Spinal cord (tissue), 10 donors: ENCODE measurements around the gene MUTYH. TPM values are rescaled to one million over a fixed set of nuclear protein-coding genes. Genes with fewer than 3 reads are reported as not detected.
A peak's percentile ranks its signal among the peaks of the same experiment; 100 is the strongest.

ENCODE experiments used
- DNase-seq, 6 donors: peaks; one replicate each; pipeline versions ENCODE4 v3.0.0 to v3.0.0-alpha.2; 2013 to 2015; ENCODE audit warnings: low spot score in 6 of 6, low read depth in 4 of 6
- H3K27ac ChIP-seq: one replicate; pipeline ENCODE4 v1.5.1; 2013; ENCODE audit warnings: low read depth, low read length, control low read depth
- H3K27me3 ChIP-seq: one replicate; pipeline ENCODE4 v1.6.1; 2013; ENCODE audit warnings: low read length; ENCODE audit not compliant: control insufficient read depth, insufficient read depth
- H3K36me3 ChIP-seq: one replicate; pipeline ENCODE4 v1.6.1; 2013; ENCODE audit warnings: low read length; ENCODE audit not compliant: control insufficient read depth, insufficient read depth
- H3K4me1 ChIP-seq: one replicate; pipeline ENCODE4 v1.6.1; 2013; ENCODE audit warnings: low read length; ENCODE audit not compliant: control insufficient read depth, insufficient read depth
- H3K4me3 ChIP-seq: one replicate; pipeline ENCODE4 v1.5.1; 2013; ENCODE audit warnings: low read depth, low read length, control low read depth
- H3K9me3 ChIP-seq: one replicate; pipeline ENCODE4 v1.6.1; 2013; ENCODE audit warnings: low read length; ENCODE audit not compliant: control insufficient read depth, insufficient read depth
- WGBS: methylation state at CpG from one replicate; pipeline ENCODE4 v1.1.5; 2013; ENCODE audit warnings: missing lambda C conversion rate; ENCODE audit not compliant: insufficient coverage; 5-methylcytosine and 5-hydroxymethylcytosine counted together
- polyA plus RNA-seq, 2 donors: library from polyadenylated mRNA; unstranded; fragments of 120-200 nt; gene quantifications; one replicate each; pipeline ENCODE4 v1.2.1, GENCODE V29; 2013; ENCODE audit not compliant: insufficient read length in 2 of 2
- total RNA-seq, 2 donors: library from RNA; depleted of rRNA in 1 of 2; stranded (reverse); fragments of 120-200 nt in 1 of 2; fragments of >200 nt in 1 of 2; gene quantifications; one replicate each; pipeline versions ENCODE4 v1.2.3 to v1.2.4, GENCODE V29; 2013 to 2014
- donor health status: healthy.

MUTYH gene
- total and polyA plus RNA-seq, 4 donors: 13.2 to 55.7 (median 38.1) TPM

GRCh38 chr1:45337630-45338325 is 2.5 kb downstream of the MUTYH start:
- Histone ChIP-seq H3K36me3 (peaks cover 34% of the 10 kb centered on the region), H3K27me3 (no peaks in the 10 kb centered on the region), H3K4me1 (peaks cover 39% of the 10 kb centered on the region), H3K4me3 (no peak overlapping the region), H3K27ac (no peak overlapping the region), H3K9me3 (no peaks in the 10 kb centered on the region)
- DNase-seq: no peak
- WGBS: 96% methylated on average over 3 of the region's 3 CpGs

GRCh38 chr1:45335855-45336324 is 4.3 kb downstream of the MUTYH start:
- no peak overlapping the region for H3K27ac ChIP-seq
- DNase-seq: no peak
- 97% methylated on average over 4 of the region's 4 CpGs for WGBS

GRCh38 chr1:45334308-45335245 is 5.7 kb downstream of the MUTYH start:
- peaks cover 49% of the 10 kb centered on the region for H3K36me3 ChIP-seq
- H3K4me3 ChIP-seq: no peak overlapping the region
- 46% methylated on average over 6 of the region's 9 CpGs for WGBS
- peaks cover 24% of the 10 kb centered on the region for H3K4me1 ChIP-seq
- no peaks in the 10 kb centered on the region for H3K27me3 ChIP-seq
- peak in 1 of 6 donors; percentile 17 for DNase-seq
- H3K9me3 ChIP-seq: no peaks in the 10 kb centered on the region
- H3K27ac ChIP-seq: peak overlapping the region; percentile 22

More at GRCh38 chr1:45335855-45336324, 4.3 kb downstream of the MUTYH start:
- Histone ChIP-seq H3K4me3 (no peak overlapping the region), H3K4me1 (peaks cover 30% of the 10 kb centered on the region), H3K36me3 (peaks cover 36% of the 10 kb centered on the region), H3K9me3 (no peaks in the 10 kb centered on the region), H3K27me3 (no peaks in the 10 kb centered on the region)

GRCh38 chr1:45332346-45332720 is 7.9 kb downstream of the MUTYH start:
- WGBS: 97% methylated on average over 10 of the region's 10 CpGs
- Histone ChIP-seq H3K27ac (no peak overlapping the region), H3K36me3 (peaks cover 62% of the 10 kb centered on the region), H3K4me3 (no peak overlapping the region), H3K27me3 (no peaks in the 10 kb centered on the region), H3K9me3 (no peaks in the 10 kb centered on the region), H3K4me1 (peaks cover 28% of the 10 kb centered on the region)
- DNase-seq: no peak

GRCh38 chr1:45331436-45332345 is 8.5 kb downstream of the MUTYH start:
- Histone ChIP-seq H3K36me3 (peaks cover 60% of the 10 kb centered on the region), H3K9me3 (no peaks in the 10 kb centered on the region), H3K4me1 (peaks cover 34% of the 10 kb centered on the region), H3K27me3 (no peaks in the 10 kb centered on the region), H3K4me3 (no peak overlapping the region), H3K27ac (no peak overlapping the region)
- WGBS: 98% methylated on average over 18 of the region's 18 CpGs
- no peak for DNase-seq

GRCh38 chr1:45329445-45329844 is 10.8 kb downstream of the MUTYH start:
- Histone ChIP-seq H3K9me3 (no peaks in the 10 kb centered on the region), H3K4me1 (peaks cover 47% of the 10 kb centered on the region), H3K27me3 (no peaks in the 10 kb centered on the region), H3K36me3 (peaks cover 58% of the 10 kb centered on the region), H3K4me3 (no peak overlapping the region), H3K27ac (no peak overlapping the region)
- no peak for DNase-seq
- WGBS: 36% methylated on average over 2 of the region's 4 CpGs

- Histone ChIP-seq H3K27ac (no peak overlapping the region), H3K36me3 (peaks cover 56% of the 10 kb centered on the region), H3K9me3 (no peaks in the 10 kb centered on the region), H3K4me1 (peaks cover 42% of the 10 kb centered on the region), H3K27me3 (no peaks in the 10 kb centered on the region), H3K4me3 (no peak overlapping the region)
- DNase-seq: no peak
- WGBS: no CpG with 5 or more reads among the region's 5 CpGs
Observed at GRCh38 chr1:45328680-45329079, 11.6 kb downstream of the MUTYH start.

GRCh38 chr1:45327644-45328515 is 12.4 kb downstream of the MUTYH start:
- Histone ChIP-seq H3K27ac (no peak overlapping the region), H3K4me3 (peak overlapping the region; percentile 55), H3K4me1 (peaks cover 35% of the 10 kb centered on the region), H3K36me3 (peaks cover 49% of the 10 kb centered on the region), H3K27me3 (no peaks in the 10 kb centered on the region), H3K9me3 (no peaks in the 10 kb centered on the region)
- 44% methylated on average over 18 of the region's 19 CpGs for WGBS
- DNase-seq: no peak
